ENCODE measurements around the gene PAPPA2. TPM values are rescaled to one million over a fixed set of nuclear protein-coding genes. Genes with fewer than 3 reads are reported as not detected.

Gene PAPPA2
- total RNA-seq, 1 donor = 5.8 TPM

DNA sequence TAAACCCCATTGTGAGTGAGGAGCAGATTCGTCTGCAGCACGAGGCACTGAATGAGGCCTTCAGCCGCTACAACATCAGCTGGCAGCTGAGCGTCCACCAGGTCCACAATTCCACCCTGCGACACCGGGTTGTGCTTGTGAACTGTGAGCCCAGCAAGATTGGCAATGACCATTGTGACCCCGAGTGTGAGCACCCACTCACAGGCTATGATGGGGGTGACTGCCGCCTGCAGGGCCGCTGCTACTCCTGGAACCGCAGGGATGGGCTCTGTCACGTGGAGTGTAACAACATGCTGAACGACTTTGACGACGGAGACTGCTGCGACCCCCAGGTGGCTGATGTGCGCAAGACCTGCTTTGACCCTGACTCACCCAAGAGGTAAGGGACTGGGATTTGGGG is 132.2 kb downstream of the PAPPA2 start:
- H3K79me2 ChIP-seq (ENCODE audit: insufficient read depth, low read length) = no peaks in the 10 kb centered on the region
- TF ChIP-seq, protein P1, sequence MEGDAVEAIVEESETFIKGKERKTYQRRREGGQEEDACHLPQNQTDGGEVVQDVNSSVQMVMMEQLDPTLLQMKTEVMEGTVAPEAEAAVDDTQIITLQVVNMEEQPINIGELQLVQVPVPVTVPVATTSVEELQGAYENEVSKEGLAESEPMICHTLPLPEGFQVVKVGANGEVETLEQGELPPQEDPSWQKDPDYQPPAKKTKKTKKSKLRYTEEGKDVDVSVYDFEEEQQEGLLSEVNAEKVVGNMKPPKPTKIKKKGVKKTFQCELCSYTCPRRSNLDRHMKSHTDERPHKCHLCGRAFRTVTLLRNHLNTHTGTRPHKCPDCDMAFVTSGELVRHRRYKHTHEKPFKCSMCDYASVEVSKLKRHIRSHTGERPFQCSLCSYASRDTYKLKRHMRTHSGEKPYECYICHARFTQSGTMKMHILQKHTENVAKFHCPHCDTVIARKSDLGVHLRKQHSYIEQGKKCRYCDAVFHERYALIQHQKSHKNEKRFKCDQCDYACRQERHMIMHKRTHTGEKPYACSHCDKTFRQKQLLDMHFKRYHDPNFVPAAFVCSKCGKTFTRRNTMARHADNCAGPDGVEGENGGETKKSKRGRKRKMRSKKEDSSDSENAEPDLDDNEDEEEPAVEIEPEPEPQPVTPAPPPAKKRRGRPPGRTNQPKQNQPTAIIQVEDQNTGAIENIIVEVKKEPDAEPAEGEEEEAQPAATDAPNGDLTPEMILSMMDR (IDR thresholded peaks at IDR 0.05; ENCODE audit: extremely low read depth, low read depth, low read length) = no peak
- no peak overlapping the region for H3K27ac ChIP-seq (ENCODE audit: low read depth, low read length)
- H4K20me1 ChIP-seq (ENCODE audit: insufficient read depth, low read length) = no peaks in the 10 kb centered on the region
- H3K4me2 ChIP-seq (ENCODE audit: insufficient read depth, low read length) = no peak overlapping the region
- no peaks in the 10 kb centered on the region for H3K27me3 ChIP-seq (ENCODE audit: insufficient read depth, low read length)
- no peaks in the 10 kb centered on the region for H3K36me3 ChIP-seq (ENCODE audit: insufficient read depth, low read length)
- DNase-seq (ENCODE audit: insufficient read length, low spot score, missing footprints) = no peak
- H3K9me3 ChIP-seq (ENCODE audit: low read depth, low read length) = no peaks in the 10 kb centered on the region
- H3K4me1 ChIP-seq (ENCODE audit: insufficient read depth, low read length) = no peaks in the 10 kb centered on the region
- H2AFZ ChIP-seq (ENCODE audit: low read length) = no peak overlapping the region
- no peak overlapping the region for H3K4me3 ChIP-seq (ENCODE audit: insufficient read depth, low read length)

GRCh38 chr1:176601348-176601747 is 138.4 kb downstream of the PAPPA2 start:
- H3K9me3 ChIP-seq (ENCODE audit: low read depth, low read length) = no peaks in the 10 kb centered on the region
- no peaks in the 10 kb centered on the region for H3K4me1 ChIP-seq (ENCODE audit: insufficient read depth, low read length)
- H3K27ac ChIP-seq (ENCODE audit: low read depth, low read length) = no peak overlapping the region
- no peaks in the 10 kb centered on the region for H3K79me2 ChIP-seq (ENCODE audit: insufficient read depth, low read length)
- no peak for DNase-seq (ENCODE audit: insufficient read length, low spot score, missing footprints)
- H3K36me3 ChIP-seq (ENCODE audit: insufficient read depth, low read length) = no peaks in the 10 kb centered on the region
- H3K27me3 ChIP-seq (ENCODE audit: insufficient read depth, low read length) = no peaks in the 10 kb centered on the region
- TF ChIP-seq, protein P1 (IDR thresholded peaks at IDR 0.05; ENCODE audit: extremely low read depth, low read depth, low read length) = no peak
- no peak overlapping the region for H3K4me2 ChIP-seq (ENCODE audit: insufficient read depth, low read length)
- no peak overlapping the region for H2AFZ ChIP-seq (ENCODE audit: low read length)
- H3K4me3 ChIP-seq (ENCODE audit: insufficient read depth, low read length) = no peak overlapping the region
- H4K20me1 ChIP-seq (ENCODE audit: insufficient read depth, low read length) = no peaks in the 10 kb centered on the region

- DNase-seq (ENCODE audit: insufficient read length, low spot score, missing footprints) = no peak
- Histone ChIP-seq H2AFZ (ENCODE audit: low read length) (no peak overlapping the region), H3K4me2 (ENCODE audit: insufficient read depth, low read length) (no peak overlapping the region), H3K9me3 (ENCODE audit: low read depth, low read length) (no peaks in the 10 kb centered on the region), H3K4me3 (ENCODE audit: insufficient read depth, low read length) (no peak overlapping the region), H3K79me2 (ENCODE audit: insufficient read depth, low read length) (no peaks in the 10 kb centered on the region), H3K4me1 (ENCODE audit: insufficient read depth, low read length) (no peaks in the 10 kb centered on the region), H3K36me3 (ENCODE audit: insufficient read depth, low read length) (no peaks in the 10 kb centered on the region), H3K27me3 (ENCODE audit: insufficient read depth, low read length) (no peaks in the 10 kb centered on the region), H3K27ac (ENCODE audit: low read depth, low read length) (no peak overlapping the region), H4K20me1 (ENCODE audit: insufficient read depth, low read length) (no peaks in the 10 kb centered on the region)
- TF ChIP-seq, protein P1 (IDR thresholded peaks at IDR 0.05; ENCODE audit: extremely low read depth, low read depth, low read length) = no peak
Measured at GRCh38 chr1:176602388-176603004, 139.5 kb downstream of the PAPPA2 start.

GRCh38 chr1:176603696-176604095 is 140.7 kb downstream of the PAPPA2 start:
- TF ChIP-seq, protein P1 (IDR thresholded peaks at IDR 0.05; ENCODE audit: extremely low read depth, low read depth, low read length) = no peak
- no peaks in the 10 kb centered on the region for H3K4me1 ChIP-seq (ENCODE audit: insufficient read depth, low read length)
- H3K27ac ChIP-seq (ENCODE audit: low read depth, low read length) = no peak overlapping the region
- no peak overlapping the region for H3K4me2 ChIP-seq (ENCODE audit: insufficient read depth, low read length)
- H3K27me3 ChIP-seq (ENCODE audit: insufficient read depth, low read length) = no peaks in the 10 kb centered on the region
- H3K36me3 ChIP-seq (ENCODE audit: insufficient read depth, low read length) = no peaks in the 10 kb centered on the region
- H3K9me3 ChIP-seq (ENCODE audit: low read depth, low read length) = no peaks in the 10 kb centered on the region
- DNase-seq (ENCODE audit: insufficient read length, low spot score, missing footprints) = no peak
- H3K4me3 ChIP-seq (ENCODE audit: insufficient read depth, low read length) = no peak overlapping the region
- H4K20me1 ChIP-seq (ENCODE audit: insufficient read depth, low read length) = no peaks in the 10 kb centered on the region
- no peak overlapping the region for H2AFZ ChIP-seq (ENCODE audit: low read length)
- no peaks in the 10 kb centered on the region for H3K79me2 ChIP-seq (ENCODE audit: insufficient read depth, low read length)
